HL-60 (cell line): Measurements from ENCODE around the gene DCBLD1.
A peak's percentile ranks its signal among the peaks of the same experiment; 100 is the strongest.

ENCODE experiments used
- DNase-seq, 2 experiments: peaks; one replicate each; pipeline ENCODE4 v3.0.0-alpha.2; 2010 to 2020; ENCODE audit warnings: low read depth in 1 of 2, low spot score in 1 of 2
- H3K27ac ChIP-seq: fragments of 250-450 bp; sonication (Bioruptor Pico); replicated peaks from 2 replicates; pipeline ENCODE4 v1.5.1; 2020; ENCODE audit warnings: mild to moderate bottlenecking, moderate library complexity
- H3K27me3 ChIP-seq: fragments of 250-450 bp; sonication (Bioruptor Pico); 2 replicates; pipeline ENCODE4 v1.5.1; 2021; ENCODE audit warnings: mild to moderate bottlenecking, moderate library complexity; ENCODE audit not compliant: insufficient read depth, poor library complexity, severe bottlenecking
- H3K4me3 ChIP-seq: replicated peaks from 2 replicates; pipeline ENCODE4 v1.5.1; 2011; ENCODE audit warnings: mild to moderate bottlenecking, control low read depth, low read length; ENCODE audit not compliant: insufficient read depth
- GABPA ChIP-seq: IDR thresholded peaks from 2 replicates; pipeline ENCODE4 v1.6.1; 2012; ENCODE audit warnings: low read depth
- POLR2AphosphoS5 ChIP-seq: IDR thresholded peaks from 2 replicates; pipeline ENCODE4 v1.6.1; 2012; ENCODE audit warnings: low read depth
- SPI1 ChIP-seq: IDR thresholded peaks from 2 replicates; pipeline ENCODE4 v1.6.1; 2012; ENCODE audit warnings: low read depth, mild to moderate bottlenecking, borderline replicate concordance
- TF ChIP-seq, protein P1 (sequence below): IDR thresholded peaks from 2 replicates; pipeline ENCODE4 v1.6.1; 2012; ENCODE audit warnings: low read depth; ENCODE audit not compliant: insufficient replicate concordance
- TF ChIP-seq, protein P2 (sequence below): IDR thresholded peaks from one replicate; pipeline ENCODE4 v1.5.1; 2011; ENCODE audit warnings: low read length, control low read depth, inconsistent platforms; ENCODE audit not compliant: insufficient read depth

The DCBLD1 gene

DNA sequence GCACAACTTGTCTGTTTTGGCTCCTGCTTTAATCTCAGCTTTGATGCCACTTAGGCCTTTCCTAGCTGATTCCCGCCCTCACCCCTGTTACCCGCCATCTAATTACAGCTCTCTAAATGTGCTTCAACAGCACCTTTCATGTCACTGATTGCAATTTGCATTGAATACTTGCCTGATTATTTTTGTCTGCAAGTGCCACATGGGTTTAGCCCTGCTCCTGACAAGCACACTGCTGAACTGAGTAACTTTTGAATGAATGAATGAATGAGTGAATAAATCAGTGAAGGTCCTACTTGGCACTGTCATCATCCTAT is 591 bp upstream of the DCBLD1 start:
- DNase-seq, result no peak
- Histone ChIP-seq H3K27me3 (peaks cover 14% of the 10 kb centered on the region), H3K4me3 (peak overlapping the region; percentile 81), H3K27ac (no peak overlapping the region)
- TF ChIP-seq, protein P1, sequence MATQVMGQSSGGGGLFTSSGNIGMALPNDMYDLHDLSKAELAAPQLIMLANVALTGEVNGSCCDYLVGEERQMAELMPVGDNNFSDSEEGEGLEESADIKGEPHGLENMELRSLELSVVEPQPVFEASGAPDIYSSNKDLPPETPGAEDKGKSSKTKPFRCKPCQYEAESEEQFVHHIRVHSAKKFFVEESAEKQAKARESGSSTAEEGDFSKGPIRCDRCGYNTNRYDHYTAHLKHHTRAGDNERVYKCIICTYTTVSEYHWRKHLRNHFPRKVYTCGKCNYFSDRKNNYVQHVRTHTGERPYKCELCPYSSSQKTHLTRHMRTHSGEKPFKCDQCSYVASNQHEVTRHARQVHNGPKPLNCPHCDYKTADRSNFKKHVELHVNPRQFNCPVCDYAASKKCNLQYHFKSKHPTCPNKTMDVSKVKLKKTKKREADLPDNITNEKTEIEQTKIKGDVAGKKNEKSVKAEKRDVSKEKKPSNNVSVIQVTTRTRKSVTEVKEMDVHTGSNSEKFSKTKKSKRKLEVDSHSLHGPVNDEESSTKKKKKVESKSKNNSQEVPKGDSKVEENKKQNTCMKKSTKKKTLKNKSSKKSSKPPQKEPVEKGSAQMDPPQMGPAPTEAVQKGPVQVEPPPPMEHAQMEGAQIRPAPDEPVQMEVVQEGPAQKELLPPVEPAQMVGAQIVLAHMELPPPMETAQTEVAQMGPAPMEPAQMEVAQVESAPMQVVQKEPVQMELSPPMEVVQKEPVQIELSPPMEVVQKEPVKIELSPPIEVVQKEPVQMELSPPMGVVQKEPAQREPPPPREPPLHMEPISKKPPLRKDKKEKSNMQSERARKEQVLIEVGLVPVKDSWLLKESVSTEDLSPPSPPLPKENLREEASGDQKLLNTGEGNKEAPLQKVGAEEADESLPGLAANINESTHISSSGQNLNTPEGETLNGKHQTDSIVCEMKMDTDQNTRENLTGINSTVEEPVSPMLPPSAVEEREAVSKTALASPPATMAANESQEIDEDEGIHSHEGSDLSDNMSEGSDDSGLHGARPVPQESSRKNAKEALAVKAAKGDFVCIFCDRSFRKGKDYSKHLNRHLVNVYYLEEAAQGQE, result no peak
- TF ChIP-seq GABPA, result no peak
- TF ChIP-seq SPI1, result no peak
- TF ChIP-seq POLR2AphosphoS5, result no peak
- TF ChIP-seq, protein P2, sequence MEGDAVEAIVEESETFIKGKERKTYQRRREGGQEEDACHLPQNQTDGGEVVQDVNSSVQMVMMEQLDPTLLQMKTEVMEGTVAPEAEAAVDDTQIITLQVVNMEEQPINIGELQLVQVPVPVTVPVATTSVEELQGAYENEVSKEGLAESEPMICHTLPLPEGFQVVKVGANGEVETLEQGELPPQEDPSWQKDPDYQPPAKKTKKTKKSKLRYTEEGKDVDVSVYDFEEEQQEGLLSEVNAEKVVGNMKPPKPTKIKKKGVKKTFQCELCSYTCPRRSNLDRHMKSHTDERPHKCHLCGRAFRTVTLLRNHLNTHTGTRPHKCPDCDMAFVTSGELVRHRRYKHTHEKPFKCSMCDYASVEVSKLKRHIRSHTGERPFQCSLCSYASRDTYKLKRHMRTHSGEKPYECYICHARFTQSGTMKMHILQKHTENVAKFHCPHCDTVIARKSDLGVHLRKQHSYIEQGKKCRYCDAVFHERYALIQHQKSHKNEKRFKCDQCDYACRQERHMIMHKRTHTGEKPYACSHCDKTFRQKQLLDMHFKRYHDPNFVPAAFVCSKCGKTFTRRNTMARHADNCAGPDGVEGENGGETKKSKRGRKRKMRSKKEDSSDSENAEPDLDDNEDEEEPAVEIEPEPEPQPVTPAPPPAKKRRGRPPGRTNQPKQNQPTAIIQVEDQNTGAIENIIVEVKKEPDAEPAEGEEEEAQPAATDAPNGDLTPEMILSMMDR, result no peak

DNA sequence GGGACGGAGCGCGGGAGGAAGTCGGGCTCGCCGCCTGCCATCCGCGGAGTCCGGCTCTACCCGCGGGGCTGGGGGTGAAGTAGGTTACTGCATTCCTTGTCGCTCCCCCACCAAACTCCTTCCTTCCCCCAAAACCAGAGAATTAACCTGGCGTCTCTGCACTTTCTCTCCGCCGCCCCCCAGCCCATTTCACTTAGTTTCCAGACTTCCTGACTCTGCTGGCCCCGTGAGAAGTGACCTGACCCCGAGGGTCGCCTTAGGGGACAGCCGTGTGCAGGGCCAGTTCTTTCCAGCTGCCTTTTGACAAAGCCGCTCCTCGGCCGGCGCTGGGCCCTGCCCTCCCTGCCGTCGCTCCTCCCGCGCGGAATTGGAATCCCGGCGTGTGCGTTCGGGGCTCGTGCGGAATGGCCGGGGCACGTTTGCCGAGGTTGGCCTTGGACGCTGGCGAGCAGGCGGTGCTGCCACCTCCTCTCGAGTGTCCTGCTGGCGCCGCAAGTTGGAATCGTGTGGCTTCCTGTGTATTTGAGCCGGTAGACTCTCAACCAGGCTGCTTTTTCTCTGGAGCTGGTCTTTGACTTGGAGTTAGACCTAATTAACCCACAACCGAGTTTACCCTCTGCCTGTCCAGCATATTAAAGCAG is 650 bp downstream of the DCBLD1 start:
- peak overlapping the region; percentile 61 for H3K27ac ChIP-seq
- H3K27me3 ChIP-seq, result peaks cover 14% of the 10 kb centered on the region
- DNase-seq, result peak; percentile 17 to 34
- TF ChIP-seq GABPA (no peak), SPI1 (peak; percentile 12; the same call in 1 of the 2 replicates), POLR2AphosphoS5 (peak; percentile 40; the same call in 1 of the 2 replicates)
- H3K4me3 ChIP-seq, result peak overlapping the region; percentile 81

DNA sequence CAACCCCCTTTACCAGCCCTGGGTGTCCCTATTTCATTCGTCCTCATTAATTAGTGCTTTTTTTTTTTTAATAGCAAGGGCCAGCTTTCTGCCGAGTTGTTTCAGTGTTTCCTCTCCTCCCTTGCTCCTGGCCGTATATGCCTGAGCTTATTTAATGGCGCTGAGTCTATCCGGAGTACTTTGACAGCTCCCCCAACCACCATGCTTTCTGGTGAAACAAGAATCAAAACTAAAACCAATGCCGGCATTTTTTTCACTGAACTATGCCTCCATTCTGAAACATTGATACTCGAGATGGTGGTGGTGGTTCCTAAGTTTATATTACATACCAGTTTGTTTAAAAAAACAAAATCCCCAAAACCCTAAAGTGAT is 1.2 kb downstream of the DCBLD1 start:
- TF ChIP-seq, protein P2, result no peak
- TF ChIP-seq, protein P1, result no peak
- no peak for TF ChIP-seq GABPA
- no peak for TF ChIP-seq POLR2AphosphoS5
- no peak for TF ChIP-seq SPI1
- H3K27me3 ChIP-seq, result peaks cover 14% of the 10 kb centered on the region
- DNase-seq, result no peak
- H3K27ac ChIP-seq, result peak overlapping the region; percentile 61
- peak overlapping the region; percentile 81 for H3K4me3 ChIP-seq

DNA sequence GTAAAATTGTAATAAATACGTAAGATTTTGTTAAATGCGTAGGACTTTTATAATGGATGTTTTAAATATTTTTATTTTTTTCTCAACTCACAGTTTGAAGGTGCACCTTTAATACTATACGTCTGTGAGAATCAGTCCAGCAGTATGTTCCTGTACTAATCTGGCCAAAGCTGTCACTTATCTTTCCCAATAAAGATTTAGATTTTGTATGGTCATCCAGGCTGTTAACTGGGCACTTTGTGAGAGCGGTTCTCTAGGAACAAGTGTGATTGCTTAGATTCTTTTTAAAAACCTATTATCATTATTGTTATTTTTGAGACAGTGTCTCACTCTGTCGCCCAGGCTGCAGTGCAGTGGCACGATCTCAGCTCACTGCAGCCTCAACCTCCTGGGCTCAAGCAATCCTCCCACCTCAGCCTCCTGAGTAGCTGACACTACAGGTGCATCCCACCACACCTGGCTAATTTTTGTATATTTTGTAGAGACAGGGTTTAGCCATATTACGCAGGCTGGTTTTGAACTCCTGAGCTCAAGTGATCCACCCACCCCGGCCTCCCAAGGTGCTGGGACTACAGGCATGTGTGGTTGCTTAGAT is 1.7 kb downstream of the DCBLD1 start:
- DNase-seq, result no peak
- TF ChIP-seq GABPA (no peak), SPI1 (no peak), POLR2AphosphoS5 (no peak)
- TF ChIP-seq, protein P2, result no peak
- TF ChIP-seq, protein P1, result no peak
- peaks cover 14% of the 10 kb centered on the region for H3K27me3 ChIP-seq
- H3K27ac ChIP-seq, result no peak overlapping the region
- peak overlapping the region; percentile 81 for H3K4me3 ChIP-seq
